Liver (tissue), 3 donors: ENCODE data around the gene MBOAT1.

Source experiments
- FOXA1 ChIP-seq: IDR thresholded peaks from 2 replicates; pipeline ENCODE4 v1.6.1; 2016; ENCODE audit warnings: antibody characterized with exemption
- JUND ChIP-seq, 2 donors: IDR thresholded peaks; 2 replicates each; pipeline ENCODE4 v1.6.1; 2016; ENCODE audit warnings: antibody characterized with exemption in 2 of 2
- SP1 ChIP-seq: IDR thresholded peaks from 2 replicates; pipeline ENCODE4 v1.6.1; 2018; ENCODE audit warnings: antibody characterized with exemption, mild to moderate bottlenecking
- TAF1 ChIP-seq: conservative IDR thresholded peaks from 2 replicates; pipeline ENCODE4 v1.6.1; 2016; ENCODE audit warnings: antibody characterized with exemption, mild to moderate bottlenecking
- YY1 ChIP-seq: IDR thresholded peaks from 2 replicates; pipeline ENCODE4 v1.6.1; 2016; ENCODE audit warnings: antibody characterized with exemption, mild to moderate bottlenecking
- TF ChIP-seq, protein P1 (sequence below): fragments of 150-350 bp; IDR thresholded peaks from 2 replicates; pipeline ENCODE4 v1.5.1; 2017; ENCODE audit warnings: improper control_type of control experiment, low read depth, low read length; ENCODE audit not compliant: missing input control
- TF ChIP-seq, protein P2 (sequence below): IDR thresholded peaks from 2 replicates; pipeline ENCODE4 v1.6.1; 2016; ENCODE audit warnings: antibody characterized with exemption
- TF ChIP-seq, protein P3 (sequence below): IDR thresholded peaks from 2 replicates; pipeline ENCODE4 v1.6.1; 2016; ENCODE audit warnings: antibody characterized with exemption
- donor health status: healthy.
- donor health status: healthy.

DNA sequence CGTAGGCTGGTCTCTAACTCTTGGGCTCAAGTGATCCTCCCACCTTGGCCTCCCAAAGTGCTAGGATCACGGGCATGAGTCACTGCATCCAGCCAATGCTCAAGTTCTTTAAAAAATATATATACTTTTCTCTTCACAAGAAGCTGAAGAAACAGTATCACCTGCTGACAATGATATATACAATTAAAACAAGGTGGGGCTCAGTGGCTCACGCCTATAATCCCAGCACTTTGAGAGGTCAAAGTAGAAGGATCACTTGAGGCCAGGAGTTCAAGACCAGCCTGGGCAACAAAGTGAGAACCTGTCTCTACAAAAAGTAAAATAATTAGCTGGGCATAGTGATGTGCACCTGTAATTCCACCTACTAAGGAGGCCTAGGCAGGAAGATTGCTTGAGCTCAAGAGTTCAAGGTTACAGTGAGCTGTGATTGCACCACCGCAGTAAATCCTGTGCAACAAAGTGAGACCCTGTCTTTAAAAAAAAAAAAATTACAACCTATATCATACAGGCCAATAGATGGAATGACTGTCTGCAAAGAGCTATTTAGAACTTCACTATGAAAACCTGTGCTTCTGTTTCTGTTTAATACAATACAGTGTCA is 36.4 kb downstream of the MBOAT1 start:
- TF ChIP-seq, protein P1, sequence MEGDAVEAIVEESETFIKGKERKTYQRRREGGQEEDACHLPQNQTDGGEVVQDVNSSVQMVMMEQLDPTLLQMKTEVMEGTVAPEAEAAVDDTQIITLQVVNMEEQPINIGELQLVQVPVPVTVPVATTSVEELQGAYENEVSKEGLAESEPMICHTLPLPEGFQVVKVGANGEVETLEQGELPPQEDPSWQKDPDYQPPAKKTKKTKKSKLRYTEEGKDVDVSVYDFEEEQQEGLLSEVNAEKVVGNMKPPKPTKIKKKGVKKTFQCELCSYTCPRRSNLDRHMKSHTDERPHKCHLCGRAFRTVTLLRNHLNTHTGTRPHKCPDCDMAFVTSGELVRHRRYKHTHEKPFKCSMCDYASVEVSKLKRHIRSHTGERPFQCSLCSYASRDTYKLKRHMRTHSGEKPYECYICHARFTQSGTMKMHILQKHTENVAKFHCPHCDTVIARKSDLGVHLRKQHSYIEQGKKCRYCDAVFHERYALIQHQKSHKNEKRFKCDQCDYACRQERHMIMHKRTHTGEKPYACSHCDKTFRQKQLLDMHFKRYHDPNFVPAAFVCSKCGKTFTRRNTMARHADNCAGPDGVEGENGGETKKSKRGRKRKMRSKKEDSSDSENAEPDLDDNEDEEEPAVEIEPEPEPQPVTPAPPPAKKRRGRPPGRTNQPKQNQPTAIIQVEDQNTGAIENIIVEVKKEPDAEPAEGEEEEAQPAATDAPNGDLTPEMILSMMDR, result no peak
- TF ChIP-seq JUND (IDR thresholded peaks at IDR 0.05) (no peak), FOXA1 (no peak), TAF1 (no peak), SP1 (no peak), YY1 (no peak)
- TF ChIP-seq, protein P2, sequence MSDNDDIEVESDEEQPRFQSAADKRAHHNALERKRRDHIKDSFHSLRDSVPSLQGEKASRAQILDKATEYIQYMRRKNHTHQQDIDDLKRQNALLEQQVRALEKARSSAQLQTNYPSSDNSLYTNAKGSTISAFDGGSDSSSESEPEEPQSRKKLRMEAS, result no peak
- TF ChIP-seq, protein P3, sequence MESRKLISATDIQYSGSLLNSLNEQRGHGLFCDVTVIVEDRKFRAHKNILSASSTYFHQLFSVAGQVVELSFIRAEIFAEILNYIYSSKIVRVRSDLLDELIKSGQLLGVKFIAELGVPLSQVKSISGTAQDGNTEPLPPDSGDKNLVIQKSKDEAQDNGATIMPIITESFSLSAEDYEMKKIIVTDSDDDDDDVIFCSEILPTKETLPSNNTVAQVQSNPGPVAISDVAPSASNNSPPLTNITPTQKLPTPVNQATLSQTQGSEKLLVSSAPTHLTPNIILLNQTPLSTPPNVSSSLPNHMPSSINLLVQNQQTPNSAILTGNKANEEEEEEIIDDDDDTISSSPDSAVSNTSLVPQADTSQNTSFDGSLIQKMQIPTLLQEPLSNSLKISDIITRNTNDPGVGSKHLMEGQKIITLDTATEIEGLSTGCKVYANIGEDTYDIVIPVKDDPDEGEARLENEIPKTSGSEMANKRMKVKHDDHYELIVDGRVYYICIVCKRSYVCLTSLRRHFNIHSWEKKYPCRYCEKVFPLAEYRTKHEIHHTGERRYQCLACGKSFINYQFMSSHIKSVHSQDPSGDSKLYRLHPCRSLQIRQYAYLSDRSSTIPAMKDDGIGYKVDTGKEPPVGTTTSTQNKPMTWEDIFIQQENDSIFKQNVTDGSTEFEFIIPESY, result no peak
